HG02759 (cell line): ENCODE data around the gene FAF1.
"Not testable (repeated sequence)": the region's sequence is repeated elsewhere in the genome, so short reads cannot be mapped to it uniquely, and the experiment has no call there.

ENCODE experiments used
- ATAC-seq: cut with Tn5 transposase; IDR thresholded peaks from one replicate; pipeline ENCODE4 v1.9.1; 2021; ENCODE audit warnings: mild to moderate bottlenecking, moderate library complexity; ENCODE audit not compliant: unreplicated experiment

FAF1 gene

DNA sequence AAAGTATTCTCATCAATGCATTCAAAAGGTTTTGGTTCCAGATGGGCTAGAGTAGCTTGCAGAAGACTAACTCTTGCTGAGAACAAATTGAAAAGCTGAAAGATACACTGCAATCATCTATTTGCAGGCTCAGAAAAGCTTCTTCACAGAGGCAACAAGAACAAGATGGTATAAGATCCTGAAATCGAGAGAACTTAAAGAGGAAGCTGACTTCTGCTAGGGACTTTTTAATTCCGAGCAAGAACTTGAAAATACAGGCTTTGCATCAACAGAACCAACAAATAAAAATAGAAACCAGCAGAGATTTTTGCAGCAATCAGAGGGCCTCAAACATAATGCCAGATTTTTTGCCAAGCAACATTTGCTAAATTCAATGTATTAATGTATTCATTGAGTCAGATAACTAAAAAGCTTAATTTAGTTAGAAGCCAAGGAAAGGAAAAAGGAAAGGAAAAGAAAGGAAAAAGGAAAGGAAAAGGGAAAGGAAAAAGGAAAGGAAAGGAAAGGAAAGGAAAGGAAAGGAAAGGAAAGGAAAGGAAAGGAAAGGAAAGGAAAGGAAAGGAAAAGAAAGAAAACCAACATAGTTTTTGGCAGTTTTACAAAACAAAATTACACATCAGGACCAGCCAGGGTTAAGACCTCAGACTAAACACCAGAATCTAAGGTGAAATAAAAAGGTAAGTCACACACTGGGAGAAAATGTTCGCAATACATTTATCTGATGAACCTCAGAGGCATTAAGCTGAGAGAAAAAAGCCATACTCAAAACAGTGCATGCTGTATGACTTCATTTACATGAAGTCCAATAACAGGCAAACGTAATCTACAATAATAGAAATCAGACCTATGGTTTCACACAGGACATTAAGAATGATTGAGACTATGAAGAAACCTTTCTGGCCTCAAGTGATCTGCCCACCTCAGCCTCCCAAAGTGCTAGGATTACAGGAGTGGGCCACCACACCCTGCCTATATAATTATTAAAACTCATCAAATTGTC, 42.6 kb downstream of the FAF1 start:
- peak; percentile 68 for ATAC-seq

- no peak for ATAC-seq
These were observed 44.4 kb downstream of the FAF1 start for GRCh38 chr1:50915621-50916020.

GRCh38 chr1:50913954-50914353, 46.1 kb downstream of the FAF1 start:
- ATAC-seq = no peak

- ATAC-seq = not testable (repeated sequence)
These were observed 49.7 kb downstream of the FAF1 start for GRCh38 chr1:50910356-50910755.

- not testable (repeated sequence) for ATAC-seq
These were observed 52.5 kb downstream of the FAF1 start for GRCh38 chr1:50907610-50908009.

- not testable (repeated sequence) for ATAC-seq
These were observed 54.0 kb downstream of the FAF1 start for GRCh38 chr1:50906050-50906449.

GRCh38 chr1:50902419-50902818, 57.6 kb downstream of the FAF1 start:
- no peak for ATAC-seq

- no peak for ATAC-seq
These were observed 58.2 kb downstream of the FAF1 start for GRCh38 chr1:50901872-50902271.

DNA sequence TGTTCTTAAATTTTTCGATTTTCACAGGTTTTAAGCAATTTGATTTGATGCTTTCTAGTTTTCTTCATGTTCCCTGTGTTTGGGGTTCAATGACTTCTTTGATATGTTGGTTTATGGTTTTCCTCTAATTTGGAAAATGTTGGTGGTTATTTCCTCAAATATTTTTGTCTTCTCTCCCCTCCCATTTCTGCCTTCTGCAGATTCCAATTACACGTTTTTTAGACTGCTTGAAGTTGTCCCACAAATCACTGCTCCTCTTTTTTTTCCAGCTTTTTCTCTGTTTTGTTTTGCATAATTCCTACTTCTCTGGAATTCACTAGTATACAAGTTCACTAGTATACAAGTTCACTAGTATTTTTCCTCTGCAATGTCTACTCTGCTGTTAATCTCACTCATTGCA, 61.3 kb downstream of the FAF1 start:
- ATAC-seq = no peak

DNA sequence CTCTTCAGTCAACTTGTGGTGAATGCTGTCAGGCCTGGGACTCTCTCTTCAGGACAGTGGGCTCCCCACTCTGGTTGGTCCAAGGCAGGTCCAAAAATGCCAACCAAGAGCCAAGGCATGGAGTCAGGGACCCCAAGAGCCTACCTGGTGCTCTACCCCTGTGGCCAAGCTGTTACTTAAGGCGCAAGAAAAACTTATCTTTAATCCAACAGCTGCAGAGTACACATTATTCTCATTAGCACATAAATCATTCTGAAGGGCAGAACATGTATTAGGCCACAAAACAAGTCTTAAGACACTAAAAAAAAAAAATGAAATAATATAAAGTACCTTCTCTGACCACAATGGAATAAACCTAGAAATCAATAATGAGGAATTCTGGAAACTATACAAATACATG, 65.7 kb downstream of the FAF1 start:
- ATAC-seq = no peak

GRCh38 chr1:50893466-50893865, 66.6 kb downstream of the FAF1 start:
- no peak for ATAC-seq

DNA sequence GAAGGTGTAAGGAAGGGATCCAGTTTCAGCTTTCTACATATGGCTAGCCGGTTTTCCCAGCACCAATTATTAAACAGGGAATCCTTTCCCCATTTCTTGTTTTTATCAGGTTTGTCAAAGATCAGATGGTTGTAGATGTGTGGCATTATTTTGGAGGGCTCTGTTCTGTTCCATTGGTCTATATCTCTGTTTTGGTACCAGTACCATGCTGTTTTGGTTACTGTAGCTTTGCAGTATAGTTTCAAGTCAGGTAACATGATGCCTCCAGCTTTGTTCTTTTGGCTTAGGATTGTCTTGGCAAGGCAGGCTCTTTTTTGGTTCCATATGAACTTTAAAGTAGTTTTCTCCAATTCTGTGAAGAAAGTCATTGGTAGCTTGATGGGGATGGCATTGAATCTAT, 72.5 kb downstream of the FAF1 start:
- not testable (repeated sequence) for ATAC-seq

GRCh38 chr1:50880373-50880772, 79.7 kb downstream of the FAF1 start:
- ATAC-seq = no peak

- ATAC-seq = no peak
These were observed 80.9 kb downstream of the FAF1 start for GRCh38 chr1:50879137-50879536.

DNA sequence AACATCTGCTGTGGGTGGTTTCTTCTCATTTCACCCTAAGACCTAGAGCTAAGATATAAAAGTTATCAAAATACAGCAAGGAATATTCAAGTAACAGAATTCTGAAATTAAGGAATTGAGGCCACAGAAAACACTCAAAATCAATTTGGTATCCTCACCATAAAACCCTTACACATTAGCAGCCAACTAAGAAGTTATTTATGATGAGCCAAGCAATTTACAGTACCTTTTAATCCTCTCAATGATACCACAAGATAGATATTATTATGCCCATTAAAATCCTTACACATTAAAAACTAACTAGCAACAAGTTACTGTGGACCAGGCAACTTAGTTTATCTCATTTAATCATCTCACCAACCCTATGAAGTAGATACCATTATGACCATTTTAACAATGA, 81.6 kb downstream of the FAF1 start:
- ATAC-seq = no peak

DNA sequence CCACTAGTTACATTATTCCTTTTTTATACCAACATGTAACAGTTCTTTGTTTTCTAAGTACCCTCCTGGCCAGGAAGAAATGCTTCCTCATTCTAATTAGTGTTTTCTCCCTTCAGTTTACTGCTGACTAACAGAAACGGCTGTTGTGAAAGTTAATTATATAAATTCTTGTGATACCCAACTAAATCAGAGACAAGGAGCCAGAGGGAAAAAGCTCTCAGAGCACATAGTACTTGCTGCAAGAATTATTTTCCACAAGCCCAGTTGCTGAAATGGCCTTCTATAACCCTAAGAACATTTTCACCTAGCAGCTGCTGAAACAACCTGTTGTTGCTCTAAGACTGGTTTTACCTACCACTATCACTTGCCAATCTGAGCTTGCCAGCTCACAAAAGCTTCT, 82.4 kb downstream of the FAF1 start:
- ATAC-seq = no peak

GRCh38 chr1:50873458-50874187, 86.4 kb downstream of the FAF1 start:
- ATAC-seq = peak; percentile 98

- not testable (repeated sequence) for ATAC-seq
These were observed 95.2 kb downstream of the FAF1 start for GRCh38 chr1:50864845-50865244.

DNA sequence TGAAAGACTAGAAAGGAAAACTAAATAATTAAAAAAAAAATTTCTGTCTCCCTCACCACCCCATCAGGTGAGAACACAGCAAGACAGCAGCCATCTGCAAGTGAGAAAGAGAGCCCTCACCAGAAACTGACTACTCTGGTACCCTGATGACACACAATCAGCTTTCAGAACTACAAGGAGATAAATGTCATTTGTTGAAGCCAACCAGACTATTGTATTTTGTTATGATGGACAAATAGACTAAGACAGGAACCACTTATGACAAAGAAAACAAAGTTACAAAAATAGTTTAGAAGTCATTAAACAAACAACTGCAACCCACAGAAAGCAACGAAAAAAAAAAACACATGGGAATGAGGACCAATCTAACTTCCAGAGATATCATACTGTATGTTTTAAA, 98.3 kb downstream of the FAF1 start:
- no peak for ATAC-seq

GRCh38 chr1:50860702-50861101, 99.4 kb downstream of the FAF1 start:
- no peak for ATAC-seq

DNA sequence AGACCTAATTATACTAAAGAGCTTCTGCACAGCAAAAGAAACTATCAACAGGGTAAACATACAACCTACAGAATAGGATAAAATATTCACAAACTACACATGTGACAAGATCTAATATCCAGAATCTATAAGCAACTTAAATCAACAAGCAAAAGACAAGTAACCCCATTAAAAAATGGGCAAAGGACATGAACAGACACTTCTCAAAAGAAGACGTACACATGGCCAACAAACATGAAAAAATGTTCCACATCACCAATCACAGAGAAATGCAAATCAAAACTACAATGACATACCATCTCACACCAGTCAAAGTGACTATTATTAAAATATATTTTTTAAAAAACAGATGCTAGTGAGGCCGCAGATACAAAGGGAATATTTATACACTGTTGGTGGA, 99.8 kb downstream of the FAF1 start:
- ATAC-seq = no peak

- no peak for ATAC-seq
These were observed 100.4 kb downstream of the FAF1 start for GRCh38 chr1:50859657-50860056.
